Testis (tissue), 2 donors: ENCODE results near the gene TBC1D25.

Experiments used
- CTCF ChIP-seq, 3 experiments: fragments of 450-650 bp in 2 of 3; fragments of 200-600 bp in 1 of 3; sonication (generic) in 1 of 3; IDR thresholded peaks; one replicate each; pipeline ENCODE4 v1.5.1; 2016 to 2019; ENCODE audit warnings: antibody characterized with exemption in 3 of 3, mild to moderate bottlenecking in 2 of 3, moderate library complexity in 1 of 3
- POLR2A ChIP-seq: fragments of 450-650 bp; IDR thresholded peaks from one replicate; pipeline ENCODE4 v1.6.1; 2017; ENCODE audit warnings: antibody characterized with exemption, mild to moderate bottlenecking, moderate library complexity

GRCh38 chrX:48520455-48520854 is 19.1 kb upstream of the TBC1D25 start:
- TF ChIP-seq CTCF (IDR thresholded peaks at IDR 0.05) (no peak), POLR2A (no peak)
